Left forelimb (tissue), 1 donor: ENCODE data around the gene CDK6.

Source experiments
- DNase-seq: peaks from one replicate; pipeline ENCODE4 v3.0.0-alpha.2; 2018; ENCODE audit warnings: low spot score

CDK6 gene

GRCh38 chr7:92645114-92646061 is 191.0 kb downstream of the CDK6 start:
- DNase-seq, result no peak

- no peak for DNase-seq
Measured at GRCh38 chr7:92644406-92645113, 191.8 kb downstream of the CDK6 start.

GRCh38 chr7:92643821-92644220 is 192.6 kb downstream of the CDK6 start:
- no peak for DNase-seq

- DNase-seq, result no peak
Measured at GRCh38 chr7:92641921-92642511, 194.4 kb downstream of the CDK6 start.

GRCh38 chr7:92639966-92640365 is 196.4 kb downstream of the CDK6 start:
- no peak for DNase-seq

GRCh38 chr7:92639213-92639896 is 197.0 kb downstream of the CDK6 start:
- DNase-seq, result no peak

- DNase-seq, result no peak
Measured at GRCh38 chr7:92636018-92636560, 200.3 kb downstream of the CDK6 start.

GRCh38 chr7:92635538-92635937 is 200.8 kb downstream of the CDK6 start:
- DNase-seq, result no peak

- no peak for DNase-seq
Measured at GRCh38 chr7:92634924-92635519, 201.4 kb downstream of the CDK6 start.

- DNase-seq, result no peak
Measured at GRCh38 chr7:92634205-92634604, 202.2 kb downstream of the CDK6 start.

GRCh38 chr7:92633211-92633906 is 203.0 kb downstream of the CDK6 start:
- DNase-seq, result no peak

GRCh38 chr7:92632791-92633190 is 203.6 kb downstream of the CDK6 start:
- DNase-seq, result no peak

- no peak for DNase-seq
Measured at GRCh38 chr7:92631850-92632487, 204.4 kb downstream of the CDK6 start.

GRCh38 chr7:92631067-92631849 is 205.1 kb downstream of the CDK6 start:
- DNase-seq, result no peak

GRCh38 chr7:92629779-92630178 is 206.6 kb downstream of the CDK6 start:
- DNase-seq, result no peak

- no peak for DNase-seq
Measured at GRCh38 chr7:92627956-92628355, 208.4 kb downstream of the CDK6 start.

- no peak for DNase-seq
Measured at GRCh38 chr7:92626281-92626809, 210.0 kb downstream of the CDK6 start.

GRCh38 chr7:92625617-92626016 is 210.8 kb downstream of the CDK6 start:
- no peak for DNase-seq

GRCh38 chr7:92624298-92624996 is 211.9 kb downstream of the CDK6 start:
- DNase-seq, result no peak
